Measurements from ENCODE around the gene ADGRV1.
A peak's percentile ranks its signal among the peaks of the same experiment; 100 is the strongest.
"Not testable (repeated sequence)": the region's sequence is repeated elsewhere in the genome, so short reads cannot be mapped to it uniquely, and the experiment has no call there.

The ADGRV1 gene

GRCh38 chr5:90833753-90834152 lies 275.2 kb downstream of the ADGRV1 start:
- H3K36me3 ChIP-seq = no peaks in the 10 kb centered on the region
- H4K20me1 ChIP-seq = no peaks in the 10 kb centered on the region
- H3K4me2 ChIP-seq = no peak overlapping the region
- no peak for TF ChIP-seq Cebpa-rat (IDR thresholded peaks at IDR 0.05)
- no peaks in the 10 kb centered on the region for H3K9me3 ChIP-seq
- no peaks in the 10 kb centered on the region for H3K4me1 ChIP-seq
- H3K27me3 ChIP-seq = no peaks in the 10 kb centered on the region
- H3K9ac ChIP-seq = no peak overlapping the region
- H3K4me3 ChIP-seq = no peak overlapping the region
- H3K27ac ChIP-seq = no peak overlapping the region

- Histone ChIP-seq H3K4me1 (no peaks in the 10 kb centered on the region), H3K9me3 (no peaks in the 10 kb centered on the region), H3K4me3 (no peak overlapping the region), H4K20me1 (no peaks in the 10 kb centered on the region), H3K36me3 (no peaks in the 10 kb centered on the region), H3K27ac (no peak overlapping the region), H3K4me2 (no peak overlapping the region), H3K27me3 (no peaks in the 10 kb centered on the region), H3K9ac (no peak overlapping the region)
- no peak for TF ChIP-seq Cebpa-rat (IDR thresholded peaks at IDR 0.05)
These were observed 276.1 kb downstream of the ADGRV1 start for GRCh38 chr5:90834711-90835110.

GRCh38 chr5:90843443-90843842 lies 284.8 kb downstream of the ADGRV1 start:
- no peaks in the 10 kb centered on the region for H3K36me3 ChIP-seq
- H4K20me1 ChIP-seq = no peaks in the 10 kb centered on the region
- peak overlapping the region; percentile 34 for H3K4me2 ChIP-seq
- H3K4me1 ChIP-seq = peaks cover 9% of the 10 kb centered on the region
- no peak overlapping the region for H3K27ac ChIP-seq
- H3K27me3 ChIP-seq = no peaks in the 10 kb centered on the region
- H3K9ac ChIP-seq = no peak overlapping the region
- H3K9me3 ChIP-seq = peaks cover 7% of the 10 kb centered on the region
- H3K4me3 ChIP-seq = no peak overlapping the region
- no peak for TF ChIP-seq Cebpa-rat (IDR thresholded peaks at IDR 0.05)

- H3K4me1 ChIP-seq = peaks cover 9% of the 10 kb centered on the region
- H3K27ac ChIP-seq = no peak overlapping the region
- H3K36me3 ChIP-seq = no peaks in the 10 kb centered on the region
- no peaks in the 10 kb centered on the region for H3K27me3 ChIP-seq
- H3K4me3 ChIP-seq = no peak overlapping the region
- H3K9me3 ChIP-seq = peaks cover 7% of the 10 kb centered on the region
- H3K4me2 ChIP-seq = no peak overlapping the region
- TF ChIP-seq Cebpa-rat (IDR thresholded peaks at IDR 0.05) = no peak
- no peaks in the 10 kb centered on the region for H4K20me1 ChIP-seq
- no peak overlapping the region for H3K9ac ChIP-seq
These were observed 286.3 kb downstream of the ADGRV1 start for GRCh38 chr5:90844931-90845330.

- no peak overlapping the region for H3K27ac ChIP-seq
- peaks cover 7% of the 10 kb centered on the region for H3K9me3 ChIP-seq
- no peaks in the 10 kb centered on the region for H3K36me3 ChIP-seq
- no peak overlapping the region for H3K4me3 ChIP-seq
- H3K9ac ChIP-seq = no peak overlapping the region
- TF ChIP-seq Cebpa-rat (IDR thresholded peaks at IDR 0.05) = no peak
- no peak overlapping the region for H3K4me2 ChIP-seq
- H3K27me3 ChIP-seq = no peaks in the 10 kb centered on the region
- peaks cover 9% of the 10 kb centered on the region for H3K4me1 ChIP-seq
- H4K20me1 ChIP-seq = no peaks in the 10 kb centered on the region
These were observed 287.3 kb downstream of the ADGRV1 start for GRCh38 chr5:90845723-90846554.

GRCh38 chr5:90847606-90848005 lies 289.0 kb downstream of the ADGRV1 start:
- not testable (repeated sequence) for H3K4me2 ChIP-seq, H3K9ac ChIP-seq, H3K9me3 ChIP-seq

GRCh38 chr5:90849939-90850338 lies 291.3 kb downstream of the ADGRV1 start:
- TF ChIP-seq Cebpa-rat (IDR thresholded peaks at IDR 0.05) = no peak
- peaks cover 7% of the 10 kb centered on the region for H3K9me3 ChIP-seq
- H3K4me2 ChIP-seq = no peak overlapping the region

More at GRCh38 chr5:90847606-90848005, 289.0 kb downstream of the ADGRV1 start:
- H3K27me3 ChIP-seq, H4K20me1 ChIP-seq, H3K4me1 ChIP-seq, H3K36me3 ChIP-seq, H3K4me3 ChIP-seq, H3K27ac ChIP-seq: not testable (repeated sequence)

GRCh38 chr5:90852531-90852930 lies 293.9 kb downstream of the ADGRV1 start:
- H3K27ac ChIP-seq = no peak overlapping the region
- no peak overlapping the region for H3K4me3 ChIP-seq
- H3K36me3 ChIP-seq = no peaks in the 10 kb centered on the region
- no peak overlapping the region for H3K4me2 ChIP-seq
- no peak overlapping the region for H3K9ac ChIP-seq
- TF ChIP-seq Cebpa-rat (IDR thresholded peaks at IDR 0.05) = no peak
- H3K9me3 ChIP-seq = peaks cover 3% of the 10 kb centered on the region
- H4K20me1 ChIP-seq = no peaks in the 10 kb centered on the region
- no peaks in the 10 kb centered on the region for H3K27me3 ChIP-seq
- H3K4me1 ChIP-seq = no peaks in the 10 kb centered on the region

More at GRCh38 chr5:90849939-90850338, 291.3 kb downstream of the ADGRV1 start:
- Histone ChIP-seq H4K20me1 (no peaks in the 10 kb centered on the region), H3K27me3 (no peaks in the 10 kb centered on the region), H3K4me1 (no peaks in the 10 kb centered on the region), H3K27ac (no peak overlapping the region), H3K4me3 (no peak overlapping the region), H3K9ac (no peak overlapping the region), H3K36me3 (no peaks in the 10 kb centered on the region)

GRCh38 chr5:90853750-90854149 lies 295.2 kb downstream of the ADGRV1 start:
- no peak overlapping the region for H3K4me2 ChIP-seq

GRCh38 chr5:90854169-90854568 lies 295.6 kb downstream of the ADGRV1 start:
- Histone ChIP-seq H3K9me3 (no peaks in the 10 kb centered on the region), H3K36me3 (no peaks in the 10 kb centered on the region), H3K27ac (no peak overlapping the region), H3K4me3 (no peak overlapping the region), H4K20me1 (no peaks in the 10 kb centered on the region), H3K9ac (no peak overlapping the region), H3K27me3 (no peaks in the 10 kb centered on the region), H3K4me1 (no peaks in the 10 kb centered on the region), H3K4me2 (no peak overlapping the region)
- TF ChIP-seq Cebpa-rat (IDR thresholded peaks at IDR 0.05) = no peak

More at GRCh38 chr5:90853750-90854149, 295.2 kb downstream of the ADGRV1 start:
- Histone ChIP-seq H3K36me3 (no peaks in the 10 kb centered on the region), H3K4me1 (no peaks in the 10 kb centered on the region), H4K20me1 (no peaks in the 10 kb centered on the region), H3K4me3 (no peak overlapping the region), H3K9me3 (no peaks in the 10 kb centered on the region), H3K27me3 (no peaks in the 10 kb centered on the region), H3K27ac (no peak overlapping the region), H3K9ac (no peak overlapping the region)
- no peak for TF ChIP-seq Cebpa-rat (IDR thresholded peaks at IDR 0.05)
